ENCODE data around the gene AGPAT4. TPM values are rescaled to one million over a fixed set of nuclear protein-coding genes. Genes with fewer than 3 reads are reported as not detected.

Gene AGPAT4
- total RNA-seq, 1 experiment from 2014 or later = 10.1 TPM

- Histone ChIP-seq H3K36me3 (ENCODE audit: insufficient read depth, low read length, poor library complexity, severe bottlenecking) (peaks cover 7% of the 10 kb centered on the region), H3K27ac (ENCODE audit: low read depth, low read length, poor library complexity, severe bottlenecking) (no peak overlapping the region), H3K4me3 (ENCODE audit: low read depth, low read length, poor library complexity, severe bottlenecking) (no peak overlapping the region), H3K9me3 (ENCODE audit: low read depth, low read length, poor library complexity, severe bottlenecking) (no peaks in the 10 kb centered on the region), H3K27me3 (replicated peaks; ENCODE audit: insufficient read depth, low read depth, low read length, poor library complexity) (no peaks in the 10 kb centered on the region), H3K4me1 (ENCODE audit: insufficient read depth, low read length, poor library complexity, severe bottlenecking) (no peaks in the 10 kb centered on the region)
- ChIA-PET POLR2A (ENCODE audit: low non-redundant PET) (no interaction called here), CTCF (no interaction called here)
- no peak for DNase-seq (ENCODE audit: low spot score)
- TF ChIP-seq CTCF (conservative IDR thresholded peaks at IDR 0.05; ENCODE audit: low read depth, low read length) (no peak), EZH2 (IDR thresholded peaks at IDR 0.05; ENCODE audit: borderline replicate concordance, low read depth, low read length, poor library complexity, severe bottlenecking) (no peak)
- intact Hi-C loops (cut with micrococcal nuclease; ENCODE audit: unreplicated experiment) = no loop called here
- no TSS peak for BruUV-seq (replicated peaks)
Observed at GRCh38 chr6:161130541-161130940, 143.3 kb downstream of the AGPAT4 start.

- no peak for DNase-seq (ENCODE audit: low spot score)
- no TSS peak for BruUV-seq (replicated peaks)
- ChIA-PET CTCF (no interaction called here), POLR2A (ENCODE audit: low non-redundant PET) (no interaction called here)
- H3K4me3 ChIP-seq (ENCODE audit: low read depth, low read length, poor library complexity, severe bottlenecking) = no peak overlapping the region
- no peaks in the 10 kb centered on the region for H3K9me3 ChIP-seq (ENCODE audit: low read depth, low read length, poor library complexity, severe bottlenecking)
- H3K27me3 ChIP-seq (replicated peaks; ENCODE audit: insufficient read depth, low read depth, low read length, poor library complexity) = no peaks in the 10 kb centered on the region
- no peak for TF ChIP-seq CTCF (conservative IDR thresholded peaks at IDR 0.05; ENCODE audit: low read depth, low read length)
- TF ChIP-seq EZH2 (IDR thresholded peaks at IDR 0.05; ENCODE audit: borderline replicate concordance, low read depth, low read length, poor library complexity, severe bottlenecking) = no peak
- H3K4me1 ChIP-seq (ENCODE audit: insufficient read depth, low read length, poor library complexity, severe bottlenecking) = no peaks in the 10 kb centered on the region
- no peak overlapping the region for H3K27ac ChIP-seq (ENCODE audit: low read depth, low read length, poor library complexity, severe bottlenecking)
- H3K36me3 ChIP-seq (ENCODE audit: insufficient read depth, low read length, poor library complexity, severe bottlenecking) = peaks cover 7% of the 10 kb centered on the region
- intact Hi-C loops (cut with micrococcal nuclease; ENCODE audit: unreplicated experiment) = no loop called here
Observed at GRCh38 chr6:161128680-161129196, 145.1 kb downstream of the AGPAT4 start.

GRCh38 chr6:161128230-161128629, 145.6 kb downstream of the AGPAT4 start:
- Histone ChIP-seq H3K9me3 (ENCODE audit: low read depth, low read length, poor library complexity, severe bottlenecking) (no peaks in the 10 kb centered on the region), H3K4me3 (ENCODE audit: low read depth, low read length, poor library complexity, severe bottlenecking) (no peak overlapping the region), H3K27ac (ENCODE audit: low read depth, low read length, poor library complexity, severe bottlenecking) (no peak overlapping the region), H3K4me1 (ENCODE audit: insufficient read depth, low read length, poor library complexity, severe bottlenecking) (no peaks in the 10 kb centered on the region), H3K36me3 (ENCODE audit: insufficient read depth, low read length, poor library complexity, severe bottlenecking) (peaks cover 7% of the 10 kb centered on the region), H3K27me3 (replicated peaks; ENCODE audit: insufficient read depth, low read depth, low read length, poor library complexity) (no peaks in the 10 kb centered on the region)
- no peak for DNase-seq (ENCODE audit: low spot score)
- no TSS peak for BruUV-seq (replicated peaks)
- ChIA-PET POLR2A (ENCODE audit: low non-redundant PET) (no interaction called here), CTCF (no interaction called here)
- TF ChIP-seq EZH2 (IDR thresholded peaks at IDR 0.05; ENCODE audit: borderline replicate concordance, low read depth, low read length, poor library complexity, severe bottlenecking) (no peak), CTCF (conservative IDR thresholded peaks at IDR 0.05; ENCODE audit: low read depth, low read length) (no peak)
- intact Hi-C loops (cut with micrococcal nuclease; ENCODE audit: unreplicated experiment) = no loop called here

Data from A673 (cell line).